Measurements from ENCODE around the gene CACNA1I. TPM values are rescaled to one million over a fixed set of nuclear protein-coding genes. Genes with fewer than 3 reads are reported as not detected.

The CACNA1I gene
- total RNA-seq, 1 experiment from 2014 or later = 0.90 TPM

DNA sequence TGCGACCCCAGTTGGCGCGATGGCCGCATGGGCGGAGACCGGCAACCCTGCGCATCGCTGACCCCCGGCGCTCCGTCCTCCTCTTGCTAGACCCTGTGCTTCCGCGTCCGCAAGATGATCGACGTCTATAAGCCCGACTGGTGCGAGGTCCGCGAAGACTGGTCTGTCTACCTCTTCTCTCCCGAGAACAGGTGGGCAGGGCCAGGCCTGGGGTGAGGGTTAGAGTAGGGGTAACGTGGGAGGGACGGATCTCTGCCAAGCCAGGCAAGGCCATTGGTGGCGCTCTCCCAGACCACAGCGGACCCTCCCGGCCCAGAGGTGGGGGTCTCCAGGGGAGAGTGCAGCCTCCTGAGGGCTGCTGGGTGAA, 92.1 kb downstream of the CACNA1I start:
- H3K36me3 ChIP-seq (ENCODE audit: insufficient read depth, low read length, poor library complexity, severe bottlenecking) = no peaks in the 10 kb centered on the region
- ChIA-PET POLR2A (ENCODE audit: low non-redundant PET) (no interaction called here), CTCF (no interaction called here)
- TF ChIP-seq EZH2 (IDR thresholded peaks at IDR 0.05; ENCODE audit: borderline replicate concordance, low read depth, low read length, poor library complexity, severe bottlenecking) = no peak
- TF ChIP-seq, protein P1, sequence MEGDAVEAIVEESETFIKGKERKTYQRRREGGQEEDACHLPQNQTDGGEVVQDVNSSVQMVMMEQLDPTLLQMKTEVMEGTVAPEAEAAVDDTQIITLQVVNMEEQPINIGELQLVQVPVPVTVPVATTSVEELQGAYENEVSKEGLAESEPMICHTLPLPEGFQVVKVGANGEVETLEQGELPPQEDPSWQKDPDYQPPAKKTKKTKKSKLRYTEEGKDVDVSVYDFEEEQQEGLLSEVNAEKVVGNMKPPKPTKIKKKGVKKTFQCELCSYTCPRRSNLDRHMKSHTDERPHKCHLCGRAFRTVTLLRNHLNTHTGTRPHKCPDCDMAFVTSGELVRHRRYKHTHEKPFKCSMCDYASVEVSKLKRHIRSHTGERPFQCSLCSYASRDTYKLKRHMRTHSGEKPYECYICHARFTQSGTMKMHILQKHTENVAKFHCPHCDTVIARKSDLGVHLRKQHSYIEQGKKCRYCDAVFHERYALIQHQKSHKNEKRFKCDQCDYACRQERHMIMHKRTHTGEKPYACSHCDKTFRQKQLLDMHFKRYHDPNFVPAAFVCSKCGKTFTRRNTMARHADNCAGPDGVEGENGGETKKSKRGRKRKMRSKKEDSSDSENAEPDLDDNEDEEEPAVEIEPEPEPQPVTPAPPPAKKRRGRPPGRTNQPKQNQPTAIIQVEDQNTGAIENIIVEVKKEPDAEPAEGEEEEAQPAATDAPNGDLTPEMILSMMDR (conservative IDR thresholded peaks at IDR 0.05; ENCODE audit: low read depth, low read length) = no peak
- no peaks in the 10 kb centered on the region for H3K27me3 ChIP-seq (replicated peaks; ENCODE audit: insufficient read depth, low read depth, low read length, poor library complexity)
- H3K4me3 ChIP-seq (ENCODE audit: low read depth, low read length, poor library complexity, severe bottlenecking) = no peak overlapping the region
- BruUV-seq (replicated peaks) = no TSS peak
- H3K4me1 ChIP-seq (ENCODE audit: insufficient read depth, low read length, poor library complexity, severe bottlenecking) = peaks cover 11% of the 10 kb centered on the region
- DNase-seq (ENCODE audit: low spot score) = no peak
- intact Hi-C loops (cut with micrococcal nuclease; ENCODE audit: unreplicated experiment) = no loop called here
- no peaks in the 10 kb centered on the region for H3K9me3 ChIP-seq (ENCODE audit: low read depth, low read length, poor library complexity, severe bottlenecking)
- H3K27ac ChIP-seq (ENCODE audit: low read depth, low read length, poor library complexity, severe bottlenecking) = no peak overlapping the region

DNA sequence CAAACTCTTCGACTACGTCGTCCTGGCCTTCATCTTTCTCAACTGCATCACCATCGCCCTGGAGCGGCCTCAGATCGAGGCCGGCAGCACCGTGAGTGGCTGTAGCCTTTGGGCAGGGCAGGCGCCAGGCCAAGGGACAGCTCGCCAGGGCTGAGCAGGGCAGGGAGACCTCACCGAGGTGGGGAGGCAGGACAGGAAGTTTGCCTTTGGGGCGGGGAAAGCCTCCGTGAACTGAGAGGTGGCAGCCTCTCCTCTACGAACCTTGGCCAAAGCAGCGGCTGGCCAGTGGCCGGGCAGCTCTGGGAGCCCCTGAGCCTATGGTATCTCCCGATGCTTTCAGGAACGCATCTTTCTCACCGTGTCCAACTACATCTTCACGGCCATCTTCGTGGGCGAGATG, 93.2 kb downstream of the CACNA1I start:
- H3K27me3 ChIP-seq (replicated peaks; ENCODE audit: insufficient read depth, low read depth, low read length, poor library complexity) = no peaks in the 10 kb centered on the region
- H3K4me3 ChIP-seq (ENCODE audit: low read depth, low read length, poor library complexity, severe bottlenecking) = no peak overlapping the region
- ChIA-PET POLR2A (ENCODE audit: low non-redundant PET) (interaction anchor here (0.7 kb wide), 1 partner anchor 1429 kb away, joined by 4 read pairs; no protein-coding TSS in a partner anchor), CTCF (no interaction called here)
- no peaks in the 10 kb centered on the region for H3K9me3 ChIP-seq (ENCODE audit: low read depth, low read length, poor library complexity, severe bottlenecking)
- intact Hi-C loops (cut with micrococcal nuclease; ENCODE audit: unreplicated experiment) = no loop called here
- no peak overlapping the region for H3K27ac ChIP-seq (ENCODE audit: low read depth, low read length, poor library complexity, severe bottlenecking)
- DNase-seq (ENCODE audit: low spot score) = no peak
- no peaks in the 10 kb centered on the region for H3K36me3 ChIP-seq (ENCODE audit: insufficient read depth, low read length, poor library complexity, severe bottlenecking)
- H3K4me1 ChIP-seq (ENCODE audit: insufficient read depth, low read length, poor library complexity, severe bottlenecking) = peaks cover under 1% of the 10 kb centered on the region
- no TSS peak for BruUV-seq (replicated peaks)
- TF ChIP-seq, protein P1 (conservative IDR thresholded peaks at IDR 0.05; ENCODE audit: low read depth, low read length) = no peak
- no peak for TF ChIP-seq EZH2 (IDR thresholded peaks at IDR 0.05; ENCODE audit: borderline replicate concordance, low read depth, low read length, poor library complexity, severe bottlenecking)

DNA sequence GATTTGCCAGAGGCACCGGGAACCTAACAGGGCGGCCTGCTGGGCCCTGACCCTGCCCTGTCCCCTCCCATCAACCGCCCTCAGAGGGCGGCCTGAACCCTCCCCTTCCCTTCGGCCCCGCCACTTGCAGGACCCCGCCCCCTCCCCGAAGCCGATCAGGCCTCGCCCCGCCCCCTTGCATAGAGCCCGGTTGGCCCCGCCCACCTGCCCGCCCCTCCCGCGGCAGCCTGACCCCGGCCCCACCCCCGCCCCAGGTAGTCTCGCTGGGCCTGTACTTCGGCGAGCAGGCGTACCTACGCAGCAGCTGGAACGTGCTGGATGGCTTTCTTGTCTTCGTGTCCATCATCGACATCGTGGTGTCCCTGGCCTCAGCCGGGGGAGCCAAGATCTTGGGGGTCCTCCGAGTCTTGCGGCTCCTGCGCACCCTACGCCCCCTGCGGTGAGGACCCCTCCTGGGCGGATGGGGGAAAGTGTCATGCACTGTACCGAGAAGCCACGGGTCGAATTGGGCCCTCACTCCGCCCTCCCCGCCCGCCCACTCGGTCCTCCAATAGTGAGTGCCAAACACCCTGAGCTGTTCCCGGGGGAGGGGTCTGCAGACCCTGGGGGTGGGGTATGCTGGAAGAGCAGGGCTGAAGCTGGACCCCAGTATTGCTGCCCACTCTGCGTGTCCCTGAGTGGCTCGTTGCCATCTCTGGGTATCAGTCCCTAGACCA, 94.1 kb downstream of the CACNA1I start:
- intact Hi-C loops (cut with micrococcal nuclease; ENCODE audit: unreplicated experiment) = no loop called here
- ChIA-PET CTCF (no interaction called here), POLR2A (ENCODE audit: low non-redundant PET) (interaction anchor here (0.7 kb wide), 1 partner anchor 1429 kb away, joined by 4 read pairs; no protein-coding TSS in a partner anchor)
- Histone ChIP-seq H3K4me1 (ENCODE audit: insufficient read depth, low read length, poor library complexity, severe bottlenecking) (no peaks in the 10 kb centered on the region), H3K27me3 (replicated peaks; ENCODE audit: insufficient read depth, low read depth, low read length, poor library complexity) (no peaks in the 10 kb centered on the region), H3K36me3 (ENCODE audit: insufficient read depth, low read length, poor library complexity, severe bottlenecking) (no peaks in the 10 kb centered on the region), H3K27ac (ENCODE audit: low read depth, low read length, poor library complexity, severe bottlenecking) (no peak overlapping the region), H3K4me3 (ENCODE audit: low read depth, low read length, poor library complexity, severe bottlenecking) (no peak overlapping the region), H3K9me3 (ENCODE audit: low read depth, low read length, poor library complexity, severe bottlenecking) (no peaks in the 10 kb centered on the region)
- TF ChIP-seq, protein P1 (conservative IDR thresholded peaks at IDR 0.05; ENCODE audit: low read depth, low read length) = no peak
- TF ChIP-seq EZH2 (IDR thresholded peaks at IDR 0.05; ENCODE audit: borderline replicate concordance, low read depth, low read length, poor library complexity, severe bottlenecking) = no peak
- no TSS peak for BruUV-seq (replicated peaks)
- no peak for DNase-seq (ENCODE audit: low spot score)
